ENCODE measurements around the gene RFX4.

RFX4 gene

GRCh38 chr12:106582641-106583230 is at the start of gene RFX4:
Gene RFX4 (plus strand): TSS chr12:106583004. CDS start chr12:106583321, 317 bp downstream.
- no peak for DNase-seq (ENCODE audit: low read depth)

GRCh38 chr12:106541201-106541600 is 41.6 kb upstream of the RFX4 start:
- DNase-seq (ENCODE audit: low read depth) = no peak

GRCh38 chr12:106551410-106551809 is 31.4 kb upstream of the RFX4 start:
- no peak for DNase-seq (ENCODE audit: low read depth)

- DNase-seq (ENCODE audit: low read depth) = no peak
Observed at GRCh38 chr12:106552228-106552627, 30.6 kb upstream of the RFX4 start.

- no peak for DNase-seq (ENCODE audit: low read depth)
Observed at GRCh38 chr12:106564678-106565329, 18.0 kb upstream of the RFX4 start.

- no peak for DNase-seq (ENCODE audit: low read depth)
Observed at GRCh38 chr12:106566771-106567170, 16.0 kb upstream of the RFX4 start.

- DNase-seq (ENCODE audit: low read depth) = no peak
Observed at GRCh38 chr12:106573239-106573638, 9.6 kb upstream of the RFX4 start.

- DNase-seq (ENCODE audit: low read depth) = no peak
Observed at GRCh38 chr12:106576848-106577247, 6.0 kb upstream of the RFX4 start.

GRCh38 chr12:106580671-106581508 is 1.9 kb upstream of the RFX4 start:
- DNase-seq (ENCODE audit: low read depth) = no peak

GRCh38 chr12:106581543-106582248 is 1.1 kb upstream of the RFX4 start:
- no peak for DNase-seq (ENCODE audit: low read depth)

GRCh38 chr12:106582249-106582591 is 584 bp upstream of the RFX4 start:
- no peak for DNase-seq (ENCODE audit: low read depth)

- no peak for DNase-seq (ENCODE audit: low read depth)
Observed at GRCh38 chr12:106583242-106584103, 669 bp downstream of the RFX4 start.

- DNase-seq (ENCODE audit: low read depth) = no peak
Observed at GRCh38 chr12:106584104-106585064, 1.6 kb downstream of the RFX4 start.

GRCh38 chr12:106585105-106585520 is 2.3 kb downstream of the RFX4 start:
- no peak for DNase-seq (ENCODE audit: low read depth)

GRCh38 chr12:106585521-106586277 is 2.9 kb downstream of the RFX4 start:
- no peak for DNase-seq (ENCODE audit: low read depth)

GRCh38 chr12:106586278-106586802 is 3.5 kb downstream of the RFX4 start:
- no peak for DNase-seq (ENCODE audit: low read depth)

- no peak for DNase-seq (ENCODE audit: low read depth)
Observed at GRCh38 chr12:106586803-106587684, 4.2 kb downstream of the RFX4 start.

GRCh38 chr12:106588771-106589170 is 6.0 kb downstream of the RFX4 start:
- DNase-seq (ENCODE audit: low read depth) = no peak

Measured in stromal cell of bone marrow (primary cell).